ENCODE data around the gene HOXD11. TPM values are rescaled to one million over a fixed set of nuclear protein-coding genes. Genes with fewer than 3 reads are reported as not detected.

HOXD11 gene
- total and polyA plus RNA-seq, 2 donors (not counting 1 experiment from before 2014, with no cell fraction given) = not detected

GRCh38 chr2:176079831-176080539 is 27.1 kb upstream of the HOXD11 start:
- Histone ChIP-seq H3K9ac (ENCODE audit: low read length) (no peak overlapping the region), H3K4me3 (ENCODE audit: control extremely low read depth in 1 of 5, extremely low read depth in 1 of 5, insufficient read depth in 1 of 5, low read depth in 2 of 5, low read length in 4 of 5) (no peak overlapping the region), H3K36me3 (replicated peaks in 1 of 2; ENCODE audit: control extremely low read depth in 1 of 2, control insufficient read depth in 1 of 2, extremely low read depth in 1 of 2, insufficient read depth in 2 of 2, low read length in 1 of 2) (no peaks in the 10 kb centered on the region), H2AFZ (ENCODE audit: insufficient read depth, low read depth, low read length, poor library complexity, severe bottlenecking) (no peak overlapping the region), H3K9me3 (ENCODE audit: control extremely low read depth in 1 of 3, control insufficient read depth in 2 of 3, insufficient read depth in 1 of 3, low read length in 2 of 3) (peaks cover 7 to 61% (median 31%) of the 10 kb centered on the region in 3 donors), H4K20me1 (ENCODE audit: control insufficient read depth, insufficient read depth, low read length, poor library complexity, severe bottlenecking) (no peaks in the 10 kb centered on the region), H3K79me2 (ENCODE audit: control insufficient read depth, insufficient read depth, low read length) (no peaks in the 10 kb centered on the region), H3K27ac (ENCODE audit: low read length in 2 of 2) (no peak overlapping the region), H3K27me3 (replicated peaks in 1 of 4; ENCODE audit: control extremely low read depth in 1 of 4, control insufficient read depth in 3 of 4, insufficient read depth in 4 of 4, low read length in 3 of 4) (peaks cover 0 to 86% (median 72%) of the 10 kb centered on the region in 4 experiments), H3K4me1 (ENCODE audit: control insufficient read depth in 2 of 2, insufficient read depth in 2 of 2, low read length in 2 of 2) (peaks cover 3 to 18% of the 10 kb centered on the region in 2 donors), H3K4me2 (replicated peaks; ENCODE audit: low read depth, low read length, poor library complexity, severe bottlenecking) (peak overlapping the region; percentile 28)
- ChIA-PET CTCF (interaction anchor here (1.4 kb wide), 1 partner anchor 47 kb away, joined by 5 read pairs; no protein-coding TSS in a partner anchor), POLR2A (no interaction called here)
- Mint-ChIP-seq H3K9me3 (ENCODE audit: insufficient read depth) (peaks cover 3% of the 10 kb centered on the region), H3K27me3 (peaks cover 70% of the 10 kb centered on the region), H3K4me3 (no peak overlapping the region), H3K4me1 (peaks cover 5% of the 10 kb centered on the region), H3K27ac (no peak overlapping the region)
- no peak for TF ChIP-seq EZH2 (IDR thresholded peaks at IDR 0.05; ENCODE audit: borderline replicate concordance, insufficient read depth, low read depth, low read length, poor library complexity, severe bottlenecking)
- TF ChIP-seq, protein P1, sequence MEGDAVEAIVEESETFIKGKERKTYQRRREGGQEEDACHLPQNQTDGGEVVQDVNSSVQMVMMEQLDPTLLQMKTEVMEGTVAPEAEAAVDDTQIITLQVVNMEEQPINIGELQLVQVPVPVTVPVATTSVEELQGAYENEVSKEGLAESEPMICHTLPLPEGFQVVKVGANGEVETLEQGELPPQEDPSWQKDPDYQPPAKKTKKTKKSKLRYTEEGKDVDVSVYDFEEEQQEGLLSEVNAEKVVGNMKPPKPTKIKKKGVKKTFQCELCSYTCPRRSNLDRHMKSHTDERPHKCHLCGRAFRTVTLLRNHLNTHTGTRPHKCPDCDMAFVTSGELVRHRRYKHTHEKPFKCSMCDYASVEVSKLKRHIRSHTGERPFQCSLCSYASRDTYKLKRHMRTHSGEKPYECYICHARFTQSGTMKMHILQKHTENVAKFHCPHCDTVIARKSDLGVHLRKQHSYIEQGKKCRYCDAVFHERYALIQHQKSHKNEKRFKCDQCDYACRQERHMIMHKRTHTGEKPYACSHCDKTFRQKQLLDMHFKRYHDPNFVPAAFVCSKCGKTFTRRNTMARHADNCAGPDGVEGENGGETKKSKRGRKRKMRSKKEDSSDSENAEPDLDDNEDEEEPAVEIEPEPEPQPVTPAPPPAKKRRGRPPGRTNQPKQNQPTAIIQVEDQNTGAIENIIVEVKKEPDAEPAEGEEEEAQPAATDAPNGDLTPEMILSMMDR (IDR thresholded peaks at IDR 0.05) = peak; percentile 30
- no peak for ATAC-seq (ENCODE audit: low read depth)
- DNase-seq = no peak
- 5% methylated on average over 81 of the region's 86 CpGs for WGBS (ENCODE audit: insufficient coverage)
- intact Hi-C loops (cut with micrococcal nuclease) = loop anchor here (5.0 kb wide), 1 partner anchor 52 kb away; no protein-coding TSS in a partner anchor

Data from B cell (primary cell).